WI38 (cell line): ENCODE measurements around the gene TCEAL6.
"Not testable (repeated sequence)": the region's sequence is repeated elsewhere in the genome, so short reads cannot be mapped to it uniquely, and the experiment has no call there.

Experiments used
- H3K4me3 ChIP-seq: 2 replicates; pipeline ENCODE4 v1.5.1; 2011; ENCODE audit warnings: low read depth, mild to moderate bottlenecking, control low read depth, low read length
- TF ChIP-seq, protein P1 (sequence below): IDR thresholded peaks from 2 replicates; pipeline ENCODE4 v1.5.1; 2012; ENCODE audit warnings: low read depth, mild to moderate bottlenecking, control low read depth, low read length

The TCEAL6 gene

DNA sequence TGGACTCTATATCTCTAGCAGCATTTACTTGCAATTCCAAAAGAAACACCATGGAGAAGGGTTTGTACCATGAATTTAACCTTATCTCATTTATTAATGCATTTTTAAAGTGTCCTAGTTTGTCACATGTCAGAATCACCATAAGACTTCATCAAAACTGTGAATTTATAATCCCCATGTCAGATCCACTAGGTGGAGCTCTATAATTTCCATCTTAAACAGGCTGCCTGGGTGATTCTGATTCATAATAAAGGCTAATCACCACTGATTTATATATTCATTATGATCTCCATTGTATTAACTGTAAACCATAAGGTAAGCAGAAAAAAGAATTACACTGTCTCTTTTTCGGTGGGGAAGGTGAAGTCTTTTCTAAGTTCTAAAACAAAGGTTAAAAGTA is 12.8 kb downstream of the TCEAL6 start:
- TF ChIP-seq, protein P1, sequence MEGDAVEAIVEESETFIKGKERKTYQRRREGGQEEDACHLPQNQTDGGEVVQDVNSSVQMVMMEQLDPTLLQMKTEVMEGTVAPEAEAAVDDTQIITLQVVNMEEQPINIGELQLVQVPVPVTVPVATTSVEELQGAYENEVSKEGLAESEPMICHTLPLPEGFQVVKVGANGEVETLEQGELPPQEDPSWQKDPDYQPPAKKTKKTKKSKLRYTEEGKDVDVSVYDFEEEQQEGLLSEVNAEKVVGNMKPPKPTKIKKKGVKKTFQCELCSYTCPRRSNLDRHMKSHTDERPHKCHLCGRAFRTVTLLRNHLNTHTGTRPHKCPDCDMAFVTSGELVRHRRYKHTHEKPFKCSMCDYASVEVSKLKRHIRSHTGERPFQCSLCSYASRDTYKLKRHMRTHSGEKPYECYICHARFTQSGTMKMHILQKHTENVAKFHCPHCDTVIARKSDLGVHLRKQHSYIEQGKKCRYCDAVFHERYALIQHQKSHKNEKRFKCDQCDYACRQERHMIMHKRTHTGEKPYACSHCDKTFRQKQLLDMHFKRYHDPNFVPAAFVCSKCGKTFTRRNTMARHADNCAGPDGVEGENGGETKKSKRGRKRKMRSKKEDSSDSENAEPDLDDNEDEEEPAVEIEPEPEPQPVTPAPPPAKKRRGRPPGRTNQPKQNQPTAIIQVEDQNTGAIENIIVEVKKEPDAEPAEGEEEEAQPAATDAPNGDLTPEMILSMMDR = no peak
- no peak overlapping the region for H3K4me3 ChIP-seq

DNA sequence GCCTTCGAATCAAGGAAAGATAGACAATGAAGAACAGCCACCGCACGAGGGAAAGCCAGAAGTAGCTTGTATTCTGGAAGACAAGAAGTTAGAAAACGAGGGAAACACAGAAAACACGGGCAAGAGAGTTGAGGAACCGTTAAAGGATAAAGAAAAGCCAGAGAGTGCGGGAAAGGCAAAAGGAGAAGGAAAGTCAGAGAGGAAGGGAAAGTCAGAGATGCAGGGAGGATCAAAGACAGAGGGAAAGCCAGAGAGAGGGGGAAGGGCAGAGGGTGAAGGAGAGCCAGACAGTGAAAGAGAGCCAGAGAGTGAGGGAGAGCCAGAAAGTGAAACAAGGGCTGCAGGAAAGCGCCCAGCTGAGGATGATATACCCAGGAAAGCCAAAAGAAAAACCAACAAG is 15.4 kb downstream of the TCEAL6 start:
- no peak overlapping the region for H3K4me3 ChIP-seq
- TF ChIP-seq, protein P1 = no peak

DNA sequence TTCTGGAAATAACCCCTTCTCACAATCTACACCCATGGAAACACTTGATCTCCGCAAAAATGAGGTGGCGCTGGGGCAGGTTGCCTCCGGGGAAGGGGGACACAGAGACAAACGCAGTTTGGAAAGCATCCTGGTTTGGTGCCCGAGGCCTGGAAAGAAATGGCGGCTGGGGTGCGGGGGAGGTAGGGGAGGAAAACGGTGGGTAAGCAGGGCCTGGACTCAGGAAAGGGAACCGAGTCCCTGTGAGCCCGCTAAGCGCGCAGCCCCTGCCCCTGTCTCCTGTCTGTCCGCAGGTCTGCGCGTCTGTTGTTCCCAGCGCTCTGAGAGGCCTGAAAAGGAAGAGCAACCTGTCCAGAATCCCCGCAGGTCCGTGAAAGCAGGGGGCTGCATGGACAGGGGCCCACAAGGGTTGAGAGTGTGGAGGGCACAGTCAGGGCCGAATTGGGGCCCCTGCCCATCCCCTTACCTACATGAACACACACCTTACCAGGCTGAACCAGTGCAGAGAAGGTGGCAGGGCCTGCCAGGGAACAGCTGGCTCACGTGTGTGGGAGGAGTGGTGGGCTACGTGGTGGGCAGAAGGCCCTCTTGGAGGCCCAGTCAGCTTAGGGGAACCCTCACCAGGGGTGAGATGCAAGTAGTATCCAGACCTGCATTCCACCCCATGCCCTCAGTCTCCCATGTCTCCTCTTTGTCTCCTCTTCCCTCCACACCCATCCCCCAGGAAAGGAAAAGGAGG is 16.0 kb downstream of the TCEAL6 start:
- H3K4me3 ChIP-seq = not testable (repeated sequence)

DNA sequence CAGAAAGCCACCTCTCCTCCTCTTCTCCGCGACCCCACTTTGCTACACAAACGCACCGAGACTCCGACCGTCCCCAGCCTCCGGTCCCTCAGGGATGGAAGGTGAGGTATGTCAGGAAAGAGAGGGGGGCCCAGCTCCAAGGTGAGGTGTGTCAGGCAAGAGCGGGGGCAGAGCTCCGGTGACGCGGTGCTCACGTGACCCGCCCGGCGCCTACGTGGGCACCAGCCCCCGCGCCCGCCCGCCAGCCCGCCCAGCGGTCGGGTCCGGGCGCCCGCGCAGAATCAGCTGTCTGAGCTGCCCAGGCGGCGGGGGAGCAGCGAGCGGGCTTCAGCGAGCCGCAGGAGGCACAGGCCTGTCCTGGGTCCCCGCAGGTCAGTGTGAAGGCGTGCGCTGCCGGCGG is 16.8 kb downstream of the TCEAL6 start, which contains the start of gene TCEAL2:
Gene TCEAL2, plus strand, starts transcription at position 244 of the 400 bp plus-strand sequence. CDS start 1,152 bp downstream, outside the sequence.
- H3K4me3 ChIP-seq = not testable (repeated sequence)

DNA sequence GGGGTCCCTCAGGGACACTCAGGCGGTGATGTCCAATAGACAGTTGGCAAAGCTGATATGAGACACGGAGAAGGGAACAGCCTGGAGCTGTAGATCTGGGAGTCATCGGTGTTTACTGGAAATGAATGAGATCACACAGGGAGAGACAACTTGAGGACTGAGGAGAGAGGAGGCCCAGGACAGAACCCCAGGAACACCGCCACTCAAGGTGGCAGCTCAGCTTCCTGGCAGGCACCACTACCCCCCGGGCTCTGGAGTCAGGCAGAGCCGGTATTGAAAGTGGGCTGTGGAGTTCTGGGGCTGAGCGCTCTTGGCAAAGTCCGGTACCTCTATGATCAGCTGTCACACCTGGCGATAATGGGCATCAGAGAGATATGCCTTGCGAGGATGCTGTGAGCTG is 17.3 kb downstream of the TCEAL6 start:
- H3K4me3 ChIP-seq = not testable (repeated sequence)

DNA sequence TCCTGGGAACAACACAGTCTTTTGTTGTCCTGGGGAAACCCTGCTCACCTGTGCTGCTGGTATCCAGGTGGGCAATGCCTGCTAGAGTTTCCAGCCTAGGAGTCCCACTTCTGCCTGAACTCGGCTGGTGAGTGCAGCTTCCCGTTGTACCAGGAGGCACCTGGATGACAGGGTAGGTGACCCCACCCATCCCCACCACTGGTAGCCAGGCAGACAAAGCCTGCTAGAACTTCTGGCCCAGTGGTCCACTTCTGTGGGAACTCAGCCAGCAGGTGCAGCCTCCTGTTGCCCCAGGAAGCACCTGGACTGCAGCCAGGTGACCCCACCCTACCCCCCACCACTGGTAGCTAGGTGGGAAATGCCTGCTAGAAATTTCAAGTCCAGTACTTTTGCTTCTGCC is 26.5 kb downstream of the TCEAL6 start:
- H3K4me3 ChIP-seq = no peak overlapping the region
- TF ChIP-seq, protein P1 = no peak

DNA sequence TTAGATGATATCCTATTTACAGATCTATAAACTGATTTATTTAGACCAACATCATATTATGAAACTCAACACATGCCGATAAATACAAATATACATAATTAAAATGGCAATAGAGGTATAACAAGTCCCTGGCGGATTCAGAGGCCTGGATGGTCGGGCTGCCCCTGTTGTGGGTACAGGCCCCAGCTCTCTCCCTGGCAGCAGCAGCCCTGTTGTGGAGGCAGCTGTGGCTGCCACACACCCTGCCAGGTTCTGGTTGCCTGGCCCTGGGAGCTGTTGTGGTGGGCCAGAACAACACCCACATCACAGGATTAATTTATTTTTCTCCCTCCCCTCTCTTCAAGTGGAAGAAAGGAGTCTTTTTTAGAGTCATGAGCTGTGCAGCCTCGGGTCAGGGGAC is 28.9 kb downstream of the TCEAL6 start:
- no peak overlapping the region for H3K4me3 ChIP-seq

More for the DNA sequence above, 28.9 kb downstream of the TCEAL6 start:
- TF ChIP-seq, protein P1 = no peak
